Measurements from ENCODE around the gene DBF4. TPM values are rescaled to one million over a fixed set of nuclear protein-coding genes. Genes with fewer than 3 reads are reported as not detected.
A peak's percentile ranks its signal among the peaks of the same experiment; 100 is the strongest.
"Not testable (repeated sequence)": the region's sequence is repeated elsewhere in the genome, so short reads cannot be mapped to it uniquely, and the experiment has no call there.

DBF4 gene
- total RNA-seq, 1 donor from 2014 or later = 24.9 TPM

DNA sequence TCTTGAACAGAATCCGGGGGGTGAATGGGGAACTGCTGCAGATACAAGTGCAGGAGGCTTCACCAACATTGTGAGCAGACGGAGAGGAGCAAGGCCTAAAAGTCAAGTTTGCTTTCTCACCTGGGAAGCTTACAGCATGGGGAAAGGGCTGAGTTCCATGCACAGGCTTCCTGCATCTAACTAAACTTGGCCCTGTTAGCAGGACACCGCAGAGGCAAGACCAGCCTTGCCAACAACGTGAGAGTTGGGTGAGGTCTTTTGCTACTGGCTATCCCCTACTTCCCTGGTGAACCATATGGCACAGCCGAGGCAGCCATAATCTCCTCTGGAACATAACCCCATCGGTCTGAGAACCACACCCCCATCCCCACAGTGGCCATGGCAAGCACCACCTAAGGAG is 43.6 kb downstream of the DBF4 start:
- Mint-ChIP-seq H3K27ac (no peak overlapping the region), H3K36me3 (ENCODE audit: insufficient read depth) (no peaks in the 10 kb centered on the region), H3K4me1 (ENCODE audit: low read depth) (no peaks in the 10 kb centered on the region), H3K27me3 (no peaks in the 10 kb centered on the region), H3K4me3 (ENCODE audit: low read depth) (no peak overlapping the region), H3K9me3 (ENCODE audit: low read depth) (no peaks in the 10 kb centered on the region)
- no peak for DNase-seq (ENCODE audit: low spot score, unreplicated experiment)
- TF ChIP-seq CTCF (IDR thresholded peaks at IDR 0.05; ENCODE audit: unreplicated experiment) = no peak

DNA sequence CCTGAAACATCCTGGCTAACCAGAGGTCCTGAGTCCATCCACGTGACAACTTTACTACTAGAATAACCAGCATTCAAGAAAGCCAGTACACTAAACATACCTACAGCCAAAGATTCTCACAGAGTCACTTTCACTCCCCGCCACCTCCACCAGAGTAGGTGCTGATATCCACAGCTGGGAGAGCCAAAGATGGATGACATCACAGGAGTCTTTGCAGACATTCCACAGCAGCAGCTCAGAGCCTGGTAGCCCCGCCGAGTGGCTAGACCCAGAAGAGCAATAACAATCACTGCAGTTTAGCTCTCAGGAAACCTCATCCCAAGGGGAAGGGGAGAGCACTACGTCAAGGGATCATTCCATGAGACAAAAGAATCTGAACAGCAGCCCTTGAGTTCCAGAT is 44.3 kb downstream of the DBF4 start:
- H3K27ac Mint-ChIP-seq = no peak overlapping the region
- H3K9me3 Mint-ChIP-seq (ENCODE audit: low read depth) = no peaks in the 10 kb centered on the region
- H3K4me3 Mint-ChIP-seq (ENCODE audit: low read depth) = no peak overlapping the region
- no peak for TF ChIP-seq CTCF (IDR thresholded peaks at IDR 0.05; ENCODE audit: unreplicated experiment)
- DNase-seq (ENCODE audit: low spot score, unreplicated experiment) = no peak
- no peaks in the 10 kb centered on the region for H3K36me3 Mint-ChIP-seq (ENCODE audit: insufficient read depth)
- no peaks in the 10 kb centered on the region for H3K4me1 Mint-ChIP-seq (ENCODE audit: low read depth)
- H3K27me3 Mint-ChIP-seq = no peaks in the 10 kb centered on the region

- not testable (repeated sequence) for H3K36me3 Mint-ChIP-seq (ENCODE audit: insufficient read depth); DNase-seq (ENCODE audit: low spot score, unreplicated experiment); H3K27me3 Mint-ChIP-seq; H3K27ac Mint-ChIP-seq; H3K4me3 Mint-ChIP-seq (ENCODE audit: low read depth); H3K4me1 Mint-ChIP-seq (ENCODE audit: low read depth); H3K9me3 Mint-ChIP-seq (ENCODE audit: low read depth)
Measured at GRCh38 chr7:87922759-87923395, 46.6 kb downstream of the DBF4 start.

DNA sequence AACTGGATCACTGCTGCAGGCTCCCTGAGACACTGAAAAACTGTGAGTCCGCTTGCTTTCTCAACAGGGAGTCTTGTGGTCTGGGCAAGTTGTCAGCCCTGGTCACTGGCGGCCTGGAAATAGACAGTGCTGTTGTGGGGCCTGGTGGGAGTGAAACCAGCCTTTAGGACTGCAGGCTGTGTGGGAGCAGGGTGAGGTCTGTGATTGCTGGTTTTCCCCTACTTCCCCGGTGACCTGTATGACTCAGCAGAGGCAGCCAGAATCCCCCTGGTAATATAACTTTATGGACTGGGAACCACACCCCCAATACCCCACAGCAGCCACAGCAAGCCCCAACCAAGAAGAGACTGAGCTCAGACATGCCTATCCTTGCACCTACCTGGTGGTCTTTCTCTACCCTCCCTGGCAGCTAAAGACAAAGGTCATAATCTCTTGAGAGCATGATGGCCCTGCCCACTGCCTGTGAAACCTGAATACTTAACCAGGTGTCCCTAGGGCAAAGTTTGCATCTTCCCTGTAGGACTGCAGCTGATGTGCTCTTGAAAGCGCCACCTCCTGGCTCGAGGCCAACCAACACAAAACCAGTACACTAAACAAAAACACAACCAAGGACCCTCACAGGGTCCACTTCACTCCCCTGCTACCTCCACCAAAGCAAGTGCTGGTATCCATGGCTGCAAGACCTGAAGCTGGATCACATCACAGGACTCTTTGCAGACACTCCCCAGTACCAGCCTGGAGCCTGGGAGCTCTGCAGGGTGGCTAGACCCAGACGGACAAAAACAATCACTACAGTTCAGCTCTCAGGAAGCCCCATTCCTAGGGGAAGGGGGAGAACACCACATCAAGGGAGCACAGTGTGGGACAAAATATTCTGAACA is 50.5 kb downstream of the DBF4 start:
- Mint-ChIP-seq H3K4me3 (ENCODE audit: low read depth) (no peak overlapping the region), H3K9me3 (ENCODE audit: low read depth) (no peaks in the 10 kb centered on the region), H3K36me3 (ENCODE audit: insufficient read depth) (no peaks in the 10 kb centered on the region), H3K27ac (no peak overlapping the region), H3K4me1 (ENCODE audit: low read depth) (no peaks in the 10 kb centered on the region), H3K27me3 (peaks cover 5% of the 10 kb centered on the region)
- no peak for TF ChIP-seq CTCF (IDR thresholded peaks at IDR 0.05; ENCODE audit: unreplicated experiment)
- DNase-seq (ENCODE audit: low spot score, unreplicated experiment) = no peak

DNA sequence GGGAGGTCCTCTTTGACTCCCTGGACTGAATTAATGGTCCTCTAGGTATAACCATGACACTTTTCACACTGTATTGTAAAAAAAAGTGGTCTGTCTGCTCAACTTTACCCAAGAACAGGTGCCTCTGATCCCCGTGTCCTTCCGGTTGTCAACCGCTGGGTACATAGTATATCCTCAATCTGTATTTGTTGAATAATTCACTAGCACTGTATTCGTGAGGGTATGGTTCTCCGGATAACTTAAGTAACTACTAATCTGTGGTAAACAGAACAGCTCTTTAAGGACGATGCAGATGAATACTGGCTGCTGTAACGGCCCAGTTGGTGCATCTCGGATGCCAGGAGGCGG is 57.3 kb downstream of the DBF4 start:
- Mint-ChIP-seq H3K27me3 (peaks cover 12% of the 10 kb centered on the region), H3K4me3 (ENCODE audit: low read depth) (peak overlapping the region; percentile 85), H3K27ac (peak overlapping the region; percentile 73), H3K36me3 (ENCODE audit: insufficient read depth) (no peaks in the 10 kb centered on the region), H3K4me1 (ENCODE audit: low read depth) (peaks cover 5% of the 10 kb centered on the region), H3K9me3 (ENCODE audit: low read depth) (no peaks in the 10 kb centered on the region)
- TF ChIP-seq CTCF (IDR thresholded peaks at IDR 0.05; ENCODE audit: unreplicated experiment) = no peak
- DNase-seq (ENCODE audit: low spot score, unreplicated experiment) = no peak

Measured in progenitor cell of endocrine pancreas (in vitro differentiated cells).